IMR-90 (cell line): ENCODE measurements around the gene CCDC141.

Experiments used
- BHLHE40 ChIP-seq: fragments of 150-350 bp; IDR thresholded peaks from 2 replicates; pipeline ENCODE4 v1.6.1; 2016; ENCODE audit warnings: mild to moderate bottlenecking, low read depth, low read length
- CEBPB ChIP-seq: IDR thresholded peaks from 2 replicates; pipeline ENCODE4 v1.6.1; 2012; ENCODE audit warnings: low read depth, low read length, improper control_type of control experiment
- CHD1 ChIP-seq: IDR thresholded peaks from 2 replicates; pipeline ENCODE4 v1.6.1; 2012; ENCODE audit warnings: low read depth, low read length, improper control_type of control experiment
- CTCF ChIP-seq: conservative IDR thresholded peaks from 2 replicates; pipeline ENCODE4 v1.5.1; 2012; ENCODE audit warnings: mild to moderate bottlenecking, low read depth, low read length, improper control_type of control experiment
- FOS ChIP-seq: fragments of 150-350 bp; IDR thresholded peaks from 2 replicates; pipeline ENCODE4 v1.6.1; 2016; ENCODE audit warnings: low read depth, low read length
- MAFK ChIP-seq: IDR thresholded peaks from 2 replicates; pipeline ENCODE4 v1.6.1; 2012; ENCODE audit warnings: low read depth, low read length, improper control_type of control experiment
- MAZ ChIP-seq: IDR thresholded peaks from 2 replicates; pipeline ENCODE4 v1.6.1; 2012; ENCODE audit warnings: low read depth, mild to moderate bottlenecking, low read length, improper control_type of control experiment, moderate library complexity, borderline replicate concordance
- MXI1 ChIP-seq: IDR thresholded peaks from 2 replicates; pipeline ENCODE4 v1.6.1; 2012; ENCODE audit warnings: low read depth, mild to moderate bottlenecking, low read length, moderate library complexity, borderline replicate concordance
- POLR2A ChIP-seq: IDR thresholded peaks from 2 replicates; pipeline ENCODE4 v1.6.1; 2012; ENCODE audit warnings: mild to moderate bottlenecking, low read depth, low read length
- RAD21 ChIP-seq: IDR thresholded peaks from 2 replicates; pipeline ENCODE4 v1.6.1; 2012; ENCODE audit warnings: low read length, improper control_type of control experiment
- RFX5 ChIP-seq: IDR thresholded peaks from 2 replicates; pipeline ENCODE4 v1.8.0; 2012; ENCODE audit warnings: low read depth, mild to moderate bottlenecking, low read length, moderate library complexity
- SMC3 ChIP-seq: fragments of 150-350 bp; IDR thresholded peaks from 2 replicates; pipeline ENCODE4 v1.6.1; 2016; ENCODE audit warnings: low read depth, mild to moderate bottlenecking, antibody characterized with exemption, low read length, moderate library complexity
- USF2 ChIP-seq: fragments of 150-350 bp; IDR thresholded peaks from 2 replicates; pipeline ENCODE4 v1.6.1; 2017; ENCODE audit warnings: mild to moderate bottlenecking, antibody characterized with exemption, low read length, low read depth
- TF ChIP-seq, protein P1 (sequence below): fragments of 150-350 bp; IDR thresholded peaks from 2 replicates; pipeline ENCODE4 v1.6.1; 2016; ENCODE audit warnings: low read depth, mild to moderate bottlenecking, low read length, moderate library complexity, borderline replicate concordance

GRCh38 chr2:178834086-178834485, 215.9 kb downstream of the CCDC141 start:
- TF ChIP-seq CTCF (no peak), MXI1 (no peak), CHD1 (no peak), RAD21 (no peak), POLR2A (no peak), MAFK (no peak), FOS (no peak), CEBPB (no peak), RFX5 (no peak), USF2 (no peak), MAZ (no peak), SMC3 (no peak), BHLHE40 (no peak)
- TF ChIP-seq, protein P1, sequence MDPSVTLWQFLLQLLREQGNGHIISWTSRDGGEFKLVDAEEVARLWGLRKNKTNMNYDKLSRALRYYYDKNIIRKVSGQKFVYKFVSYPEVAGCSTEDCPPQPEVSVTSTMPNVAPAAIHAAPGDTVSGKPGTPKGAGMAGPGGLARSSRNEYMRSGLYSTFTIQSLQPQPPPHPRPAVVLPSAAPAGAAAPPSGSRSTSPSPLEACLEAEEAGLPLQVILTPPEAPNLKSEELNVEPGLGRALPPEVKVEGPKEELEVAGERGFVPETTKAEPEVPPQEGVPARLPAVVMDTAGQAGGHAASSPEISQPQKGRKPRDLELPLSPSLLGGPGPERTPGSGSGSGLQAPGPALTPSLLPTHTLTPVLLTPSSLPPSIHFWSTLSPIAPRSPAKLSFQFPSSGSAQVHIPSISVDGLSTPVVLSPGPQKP, result no peak
